ENCODE measurements around the gene ERCC6L2.

ERCC6L2 gene

DNA sequence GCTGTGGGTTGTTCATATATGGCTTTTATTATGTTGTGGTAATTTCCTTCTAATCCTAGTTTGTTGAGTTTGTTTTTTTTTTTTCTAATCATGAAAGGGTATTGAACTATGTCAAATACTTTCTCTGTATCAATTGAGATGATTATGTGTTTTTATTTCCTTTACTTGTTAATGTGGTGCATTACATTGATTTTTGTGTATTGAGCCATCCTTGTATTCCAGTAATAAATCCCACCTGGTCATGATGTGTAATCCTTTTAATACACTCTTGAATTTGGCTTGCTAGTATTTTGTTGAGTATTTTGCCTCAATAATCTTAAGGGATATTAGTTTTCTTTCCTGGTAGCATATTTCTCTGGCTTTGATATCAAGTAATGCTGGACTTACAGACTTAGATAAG, 13.1 kb upstream of the ERCC6L2 start:
- DNase-seq (ENCODE audit: low read depth), result no peak

DNA sequence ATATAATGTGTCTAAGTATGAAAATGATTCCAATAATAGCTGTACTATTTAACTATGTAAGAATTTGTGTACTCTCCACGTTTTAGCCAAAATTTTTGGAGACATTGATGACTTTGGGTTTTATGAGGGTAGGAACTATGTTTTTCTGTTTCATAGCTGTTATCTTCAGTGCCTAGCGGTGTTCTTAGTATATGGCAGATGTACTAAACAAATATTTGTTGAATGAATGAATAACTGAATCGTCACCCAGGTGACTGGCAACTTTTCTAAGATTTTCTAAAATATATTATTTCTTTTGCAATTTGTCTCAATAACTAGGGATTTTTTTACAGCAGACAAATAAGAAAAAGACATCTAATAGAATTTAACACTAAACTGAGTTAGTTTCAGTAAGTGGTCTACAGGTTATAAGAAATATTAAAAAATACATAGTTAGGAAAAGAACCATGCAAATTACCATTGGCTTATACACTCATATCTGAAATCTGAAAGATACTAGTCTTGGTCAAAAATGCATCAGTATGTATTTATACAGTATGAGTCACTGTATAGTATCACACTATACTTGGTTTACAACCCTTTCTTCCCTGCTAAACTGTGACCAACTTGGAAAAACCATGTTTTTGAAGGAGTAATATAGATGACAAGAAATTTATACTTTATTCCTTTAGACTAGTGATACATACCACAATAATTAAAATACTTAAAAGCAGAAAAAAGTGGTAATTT, 10.5 kb upstream of the ERCC6L2 start:
- no peak for DNase-seq (ENCODE audit: low read depth)

DNA sequence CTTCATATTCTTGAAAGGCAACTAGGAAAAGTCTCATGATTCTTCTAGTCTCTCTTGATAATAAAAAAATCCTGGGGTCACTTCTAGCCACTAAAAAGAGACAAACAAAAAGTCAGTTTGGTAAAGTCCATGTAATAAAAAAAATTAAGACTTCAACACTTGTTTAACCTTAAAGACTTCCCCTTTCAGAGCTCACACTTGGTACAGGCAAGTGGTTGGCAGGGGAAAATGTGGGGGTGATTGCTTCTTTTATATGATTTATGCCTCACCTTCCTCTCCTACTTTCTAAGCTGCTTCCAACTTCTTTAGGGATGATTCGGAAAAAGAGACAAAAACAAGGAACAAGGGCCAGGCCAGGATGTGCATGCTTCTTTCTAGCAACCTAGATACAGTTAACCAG, 5.1 kb upstream of the ERCC6L2 start:
- no peak for DNase-seq (ENCODE audit: low read depth)

DNA sequence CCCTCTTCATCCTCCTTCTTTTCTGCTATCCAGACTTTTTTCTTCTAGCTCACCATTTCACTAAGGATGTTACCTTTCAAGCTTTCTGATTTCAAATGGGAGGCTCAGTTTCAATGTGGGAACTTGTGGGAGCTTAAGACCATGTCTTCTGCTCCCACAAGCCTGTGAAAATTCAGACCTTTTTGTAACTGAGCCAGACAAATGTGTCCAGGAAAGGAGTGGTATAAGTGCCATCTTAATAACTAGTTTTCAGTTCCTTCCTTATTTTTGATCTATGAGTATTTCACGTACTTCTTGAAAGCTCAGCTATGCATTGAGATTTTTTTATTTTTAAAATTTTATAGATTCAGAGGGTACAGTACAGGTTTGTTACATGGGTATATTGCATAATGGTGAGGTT, 4.6 kb upstream of the ERCC6L2 start:
- DNase-seq (ENCODE audit: low read depth), result no peak

- DNase-seq (ENCODE audit: low read depth), result peak; percentile 9
These were observed 1.0 kb upstream of the ERCC6L2 start for GRCh38 chr9:95874303-95874988.

- DNase-seq (ENCODE audit: low read depth), result peak; percentile 33
These were observed 544 bp upstream of the ERCC6L2 start for GRCh38 chr9:95874989-95875304.

DNA sequence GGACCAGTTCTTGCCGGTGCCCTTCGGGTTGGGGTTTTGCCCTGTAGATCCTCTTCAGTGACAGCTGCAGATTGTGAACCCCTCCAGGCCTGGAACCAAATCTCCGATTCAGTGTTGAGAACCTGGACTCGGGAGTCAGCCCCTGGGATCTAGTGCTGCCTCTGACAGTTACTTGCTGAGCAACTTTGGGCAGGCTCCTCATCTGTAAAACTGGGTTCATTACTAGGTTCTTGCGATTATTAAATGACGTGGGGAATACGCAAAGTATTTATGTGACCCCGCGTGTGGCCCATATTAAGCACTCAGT, 600 bp downstream of the ERCC6L2 start:
- DNase-seq (ENCODE audit: low read depth), result no peak

DNA sequence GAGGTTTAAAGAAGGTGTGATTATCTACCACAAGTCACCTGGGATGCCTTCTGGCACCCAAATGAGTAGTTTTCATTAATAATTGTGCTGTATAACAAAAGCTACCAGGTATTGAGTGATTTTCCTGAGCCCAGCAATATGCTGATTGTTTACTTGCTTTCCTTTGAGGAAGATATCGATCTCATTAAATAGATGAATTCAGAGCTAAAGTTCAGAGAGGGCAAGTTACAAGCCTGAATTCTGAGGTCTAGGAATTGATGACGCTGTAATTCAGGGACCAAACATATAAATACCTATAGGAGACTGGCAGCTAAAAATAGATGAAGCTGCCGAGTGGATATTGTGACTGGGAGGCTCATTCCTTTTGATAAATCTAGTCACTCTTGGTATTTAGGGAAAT, 1.1 kb downstream of the ERCC6L2 start:
- no peak for DNase-seq (ENCODE audit: low read depth)

DNA sequence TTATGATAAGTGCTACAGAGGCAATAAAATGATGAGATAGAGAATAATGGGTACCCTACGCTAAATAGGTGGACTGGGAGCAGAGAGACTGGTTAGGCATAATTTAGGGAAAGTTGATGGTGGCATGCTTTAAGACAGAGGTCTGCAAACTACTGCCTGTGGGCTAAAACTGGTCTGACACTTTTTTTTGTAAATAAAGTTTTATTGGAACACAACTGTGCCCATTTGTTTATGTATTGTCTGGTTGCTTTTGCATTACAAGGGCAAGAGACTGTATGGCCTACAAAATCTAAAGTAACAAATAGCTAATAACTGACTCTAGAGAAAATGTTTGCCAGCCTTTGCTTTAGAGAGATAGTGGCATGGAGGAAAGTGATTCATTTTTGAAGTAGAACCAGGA, 2.5 kb downstream of the ERCC6L2 start:
- DNase-seq (ENCODE audit: low read depth), result no peak

- no peak for DNase-seq (ENCODE audit: low read depth)
These were observed 4.1 kb downstream of the ERCC6L2 start for GRCh38 chr9:95879591-95879990.

- peak; percentile 51 for DNase-seq (ENCODE audit: low read depth)
These were observed 4.7 kb downstream of the ERCC6L2 start for GRCh38 chr9:95880021-95880690.

DNA sequence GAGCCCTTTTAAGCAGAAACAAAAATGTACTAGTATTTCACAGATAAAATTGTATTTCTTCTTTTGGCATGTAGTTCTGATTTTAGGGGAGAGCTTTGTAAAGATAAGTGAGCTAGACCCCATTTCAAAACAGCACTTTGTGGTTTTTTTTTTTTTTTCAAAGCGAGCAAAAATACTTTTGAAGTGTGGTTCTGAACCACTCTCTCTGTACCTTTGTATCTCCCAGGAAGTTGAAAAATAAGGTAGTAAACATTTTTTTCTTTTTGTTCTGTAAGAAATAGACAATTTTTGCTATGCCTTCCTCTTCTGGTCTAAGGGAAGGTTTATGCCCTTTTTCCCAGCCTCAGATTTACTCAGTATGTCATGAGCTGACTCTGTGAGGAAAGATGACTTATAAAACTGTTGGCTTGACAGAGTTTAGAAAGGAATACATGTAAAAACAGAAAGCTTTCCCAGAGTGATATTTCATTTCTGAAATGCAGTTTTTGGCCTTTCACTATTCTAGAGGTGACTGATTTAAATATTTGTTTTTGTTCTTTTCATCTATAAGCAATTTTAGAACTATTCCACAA, 12.5 kb downstream of the ERCC6L2 start:
- no peak for DNase-seq (ENCODE audit: low read depth)

GRCh38 chr9:95890594-95890993, 15.1 kb downstream of the ERCC6L2 start:
- no peak for DNase-seq (ENCODE audit: low read depth)

DNA sequence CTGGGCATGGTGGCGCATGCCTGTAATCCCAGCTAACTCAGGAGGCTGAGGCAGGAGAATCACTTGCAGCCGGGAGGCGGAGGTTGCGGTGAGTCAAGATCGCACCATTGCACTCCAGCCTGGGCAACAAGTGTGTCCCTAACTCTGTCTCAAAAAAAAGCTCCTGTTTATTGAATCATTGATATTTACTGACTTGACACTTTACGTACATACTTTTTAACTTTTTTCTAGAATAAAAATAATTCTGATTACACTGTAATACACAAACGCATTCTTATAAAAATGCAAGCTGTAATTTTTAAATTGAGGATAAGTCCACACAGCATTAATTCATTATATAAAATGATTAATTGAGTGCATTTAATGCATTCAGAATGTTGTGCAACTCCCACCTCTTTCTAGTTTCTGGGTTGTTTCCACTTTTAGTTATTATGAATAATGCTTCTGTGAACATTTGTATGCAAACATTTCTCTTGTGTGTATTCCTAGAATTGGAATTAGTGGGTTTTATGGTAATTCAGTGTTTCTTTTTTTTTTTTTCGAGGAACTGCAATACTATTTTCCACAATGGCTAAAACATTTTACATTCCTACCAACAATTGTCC, 15.7 kb downstream of the ERCC6L2 start:
- no peak for DNase-seq (ENCODE audit: low read depth)

DNA sequence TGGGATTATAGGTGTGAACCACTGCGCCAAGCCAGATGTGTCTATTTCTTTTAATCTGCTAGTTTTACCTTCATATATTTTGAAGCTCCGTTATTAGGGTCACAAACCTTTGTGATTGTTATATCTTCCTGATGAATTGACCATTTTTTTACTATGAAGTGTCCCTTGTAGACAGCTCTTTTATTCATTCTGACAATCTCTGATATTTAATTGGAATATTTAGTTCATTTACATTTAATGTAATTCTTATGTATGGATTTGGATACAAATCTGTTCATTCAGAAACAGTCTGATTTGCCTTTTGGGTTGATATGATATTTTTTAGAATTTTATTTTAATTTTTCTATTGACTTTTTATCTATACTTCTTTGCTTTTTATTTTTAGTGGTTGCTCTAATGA, 17.2 kb downstream of the ERCC6L2 start:
- no peak for DNase-seq (ENCODE audit: low read depth)

- no peak for DNase-seq (ENCODE audit: low read depth)
These were observed 21.1 kb downstream of the ERCC6L2 start for GRCh38 chr9:95896580-95896979.

DNA sequence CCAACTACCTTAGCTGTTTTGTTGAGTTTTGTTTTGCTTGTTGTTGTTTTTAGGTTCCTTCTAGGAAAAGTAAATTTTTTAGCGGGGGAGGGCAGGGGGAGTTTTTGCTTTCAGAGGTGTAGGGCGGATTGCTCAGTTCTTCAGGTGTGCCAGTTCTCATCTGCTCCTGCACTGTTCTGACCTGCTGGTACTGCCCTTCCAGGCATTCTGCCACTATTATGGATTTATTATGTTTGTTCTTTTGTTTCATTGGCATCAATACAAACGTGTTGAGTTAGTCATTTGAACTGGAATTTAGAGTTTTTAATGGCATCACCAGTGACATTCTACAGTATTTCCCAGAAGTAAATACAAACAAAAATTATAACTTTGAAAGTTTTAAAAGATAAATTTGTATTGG, 26.0 kb downstream of the ERCC6L2 start:
- no peak for DNase-seq (ENCODE audit: low read depth)

- DNase-seq (ENCODE audit: low read depth), result no peak
These were observed 27.9 kb downstream of the ERCC6L2 start for GRCh38 chr9:95903398-95903797.

- no peak for DNase-seq (ENCODE audit: low read depth)
These were observed 32.3 kb downstream of the ERCC6L2 start for GRCh38 chr9:95907794-95908193.

DNA sequence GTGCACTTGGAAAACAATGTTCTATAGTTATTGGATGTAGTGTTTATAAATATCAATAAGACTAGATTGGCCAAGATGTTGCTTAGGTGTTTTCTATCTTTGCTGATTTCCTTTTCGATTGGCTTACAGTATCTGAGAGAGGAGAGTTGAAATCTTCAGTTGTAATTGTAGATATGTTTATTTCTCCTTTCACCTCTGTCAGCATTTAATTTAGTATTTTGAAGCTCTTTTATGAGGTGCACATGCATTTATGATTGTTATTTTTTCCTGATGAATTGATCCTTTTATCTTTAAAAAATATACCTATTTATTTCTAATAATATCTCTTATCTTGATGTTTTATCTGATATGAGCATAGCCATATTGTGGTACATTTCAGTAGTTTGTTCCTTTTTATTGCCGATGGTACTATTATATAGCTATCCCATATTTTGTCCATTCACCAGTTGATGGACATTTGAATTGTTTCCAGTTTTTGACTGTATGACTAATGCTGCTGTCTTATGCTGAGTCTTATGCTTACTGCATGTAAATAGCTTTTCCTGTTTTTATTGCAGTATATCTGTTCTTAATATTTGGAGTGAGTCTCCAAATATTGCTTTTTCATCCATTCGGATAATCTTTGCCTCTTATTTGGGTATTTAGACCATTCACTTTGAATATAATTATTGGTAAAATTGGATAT, 34.7 kb downstream of the ERCC6L2 start:
- no peak for DNase-seq (ENCODE audit: low read depth)

- DNase-seq (ENCODE audit: low read depth), result no peak
These were observed 35.4 kb downstream of the ERCC6L2 start for GRCh38 chr9:95910770-95911340.

GRCh38 chr9:95912773-95913172, 37.3 kb downstream of the ERCC6L2 start:
- no peak for DNase-seq (ENCODE audit: low read depth)
